Gastrocnemius medialis (tissue), 4 donors: ENCODE results near the gene TMEM214.

Source experiments
- CTCF ChIP-seq, 5 experiments: fragments of 450-650 bp in 3 of 5; fragments of 200-600 bp in 2 of 5; sonication (generic) in 2 of 5; IDR thresholded peaks in 4 of 5; conservative IDR thresholded peaks in 1 of 5; 1 replicate in 4 of 5; 2 replicates in 1 of 5; pipeline ENCODE4 v1.5.1; 2016 to 2019; ENCODE audit warnings: antibody characterized with exemption in 5 of 5, mild to moderate bottlenecking in 3 of 5, moderate library complexity in 3 of 5
- POLR2A ChIP-seq, 2 donors: fragments of 450-650 bp; IDR thresholded peaks; one replicate each; pipeline ENCODE4 v1.6.1; 2017; ENCODE audit warnings: antibody characterized with exemption in 2 of 2, mild to moderate bottlenecking in 2 of 2, moderate library complexity in 2 of 2

- TF ChIP-seq CTCF (IDR thresholded peaks at IDR 0.05 in 4 of 5, conservative IDR thresholded peaks at IDR 0.05 in 1 of 5) (no peak), POLR2A (IDR thresholded peaks at IDR 0.05) (no peak)
Measured at GRCh38 chr2:27051902-27052645, 19.3 kb downstream of the TMEM214 start.
